A549 (cell line): Measurements from ENCODE around the gene OARD1. TPM values are rescaled to one million over a fixed set of nuclear protein-coding genes. Genes with fewer than 3 reads are reported as not detected.
A peak's percentile ranks its signal among the peaks of the same experiment; 100 is the strongest.

Experiments
- ATAC-seq, 2 experiments: fragments of 200-7000 bp in 1 of 2; fragments of >200 bp in 1 of 2; cut with Nextera tagmentation in 1 of 2; cut with Tn5 transposase in 1 of 2; 3 replicates each; pipeline versions ENCODE4 v1.8.0 to v1.9.1; 2018 to 2020; ENCODE audit warnings: mild to moderate bottlenecking in 1 of 2, moderate library complexity in 1 of 2
- CTCF ChIA-PET: fragments of 300-600 bp; sonication (Branson Sonifier 250); formaldehyde crosslinking; extraction: SDS; loops from one replicate; lab custom pipeline; 2021; ENCODE audit warnings: antibody characterized with exemption, inconsistent platforms; lab: Yijun Ruan, JAX
- POLR2A ChIA-PET: fragments of 350-600 bp; formaldehyde crosslinking; extraction: SDS; loops from one replicate; lab custom pipeline; 2021; ENCODE audit warnings: antibody characterized with exemption, inconsistent platforms; lab: Yijun Ruan, JAX
- DNase-seq, 2 experiments: peaks; one replicate each; pipeline versions ENCODE4 v3.0.0 to v3.0.0-alpha.2; 2011 to 2016; ENCODE audit warnings: low read depth in 1 of 2, low spot score in 1 of 2
- FAIRE-seq: peaks from 2 replicates; lab custom pipeline; 2011; peaks lifted over from hg19 to GRCh38; lab: Jason Lieb, UNC
- H3K27ac ChIP-seq, 2 experiments: fragments of >200 bp; sonication (Bioruptor Twin); formaldehyde crosslinking; 3 replicates each; pipeline ENCODE4 v1.5.1; 2016 to 2017
- H3K4me1 ChIP-seq: fragments of >200 bp; sonication (Bioruptor Twin); formaldehyde crosslinking; 3 replicates; pipeline ENCODE4 v1.6.1; 2016
- H3K4me2 ChIP-seq: fragments of >200 bp; sonication (Bioruptor Twin); formaldehyde crosslinking; 3 replicates; pipeline ENCODE4 v1.6.1; 2016
- H3K4me3 ChIP-seq: fragments of >200 bp; sonication (Bioruptor Twin); formaldehyde crosslinking; 3 replicates; pipeline ENCODE4 v1.5.1; 2016
- H3K9me3 ChIP-seq: fragments of >200 bp; sonication (Bioruptor Twin); formaldehyde crosslinking; 3 replicates; pipeline ENCODE4 v1.6.1; 2016
- BCL3 ChIP-seq: fragments of >200 bp; sonication (Bioruptor Twin); formaldehyde crosslinking; IDR thresholded peaks from 3 replicates; pipeline ENCODE4 v1.6.1; 2016
- EHF ChIP-seq: fragments of 250-450 bp; sonication (Bioruptor Pico); IDR thresholded peaks from 2 replicates; pipeline ENCODE4 v1.5.0; 2020; ENCODE audit warnings: mild to moderate bottlenecking
- HEYL ChIP-seq: fragments of 250-450 bp; sonication (Bioruptor Pico); IDR thresholded peaks from 2 replicates; pipeline ENCODE4 v1.8.0; 2021; ENCODE audit warnings: mild to moderate bottlenecking, moderate library complexity
- HMGXB4 ChIP-seq: fragments of 250-450 bp; sonication (Bioruptor Pico); IDR thresholded peaks from 2 replicates; pipeline ENCODE4 v1.5.0; 2021; ENCODE audit warnings: mild to moderate bottlenecking, moderate library complexity, borderline replicate concordance
- JUN ChIP-seq, 2 experiments: fragments of >200 bp; sonication (Bioruptor Twin); formaldehyde crosslinking; IDR thresholded peaks; 2 replicates in 1 of 2; 3 replicates in 1 of 2; pipeline ENCODE4 v1.6.1; 2016 to 2017
- KDM5A ChIP-seq: fragments of 200-600 bp; sonication (generic); IDR thresholded peaks from 2 replicates; pipeline ENCODE4 v1.6.1; 2016; ENCODE audit warnings: antibody characterized with exemption, mild to moderate bottlenecking
- NFE2L2 ChIP-seq: fragments of 150-350 bp; conservative IDR thresholded peaks from 2 replicates; pipeline ENCODE4 v1.6.1; 2014; ENCODE audit warnings: low read length
- PBX3 ChIP-seq: IDR thresholded peaks from 2 replicates; pipeline ENCODE4 v1.6.1; 2012
- PHF8 ChIP-seq: fragments of 200-600 bp; sonication (generic); IDR thresholded peaks from 2 replicates; pipeline ENCODE4 v1.6.1; 2016; ENCODE audit warnings: low read depth, mild to moderate bottlenecking, antibody characterized with exemption, moderate library complexity, borderline replicate concordance
- POLR2A ChIP-seq: IDR thresholded peaks from 2 replicates; pipeline ENCODE4 v1.6.1; 2012; ENCODE audit warnings: mild to moderate bottlenecking, low read length
- SMC3 ChIP-seq: fragments of >200 bp; sonication (Bioruptor Twin); formaldehyde crosslinking; IDR thresholded peaks from 3 replicates; pipeline ENCODE4 v1.6.1; 2018; ENCODE audit warnings: inconsistent platforms
- TP53 ChIP-seq: fragments of 250-450 bp; sonication (Bioruptor Pico); IDR thresholded peaks from 2 replicates; pipeline ENCODE4 v1.5.0; 2021; ENCODE audit warnings: mild to moderate bottlenecking, moderate library complexity
- USF2 ChIP-seq: fragments of 450-650 bp; IDR thresholded peaks from 2 replicates; pipeline ENCODE4 v1.6.1; 2014; ENCODE audit warnings: antibody characterized with exemption
- ZC3H11A ChIP-seq: fragments of 450-650 bp; IDR thresholded peaks from 2 replicates; pipeline ENCODE4 v1.6.1; 2014; ENCODE audit warnings: antibody characterized with exemption, mild to moderate bottlenecking
- WGBS: methylation state at CpG from one replicate; pipeline ENCODE4 v1.1.6; 2017; ENCODE audit errors: missing lambda C conversion rate; 5-methylcytosine and 5-hydroxymethylcytosine counted together
- polyA plus RNA-seq, 4 experiments: library from polyadenylated mRNA; depleted of rRNA in 3 of 4; stranded (reverse); fragments of >200 nt; fragmentation: RNase III in 1 of 4; extraction: RNeasy Plus Mini Kit Qiagen cat#74134 plus additional on column Dnase treatment in 1 of 4; gene quantifications; 2 replicates in 3 of 4; 3 replicates in 1 of 4; pipeline ENCODE4 v1.2.3, GENCODE V29; 2011 to 2017

OARD1 gene
- polyA plus RNA-seq, 2 of the 4 experiments (the other 2 are of a cell fraction): 21.4 to 26.2 TPM

- TF ChIP-seq KDM5A: no peak
Measured at GRCh38 chr6:41074692-41075436, 2.7 kb upstream of the OARD1 start (continued).

GRCh38 chr6:41073968-41074691 is 2.0 kb upstream of the OARD1 start:
- no peak for ATAC-seq
- 15% methylated on average over 11 of the region's 11 CpGs for WGBS
- TF ChIP-seq HEYL (CRISPR knock-in tag): no peak
- no peak for TF ChIP-seq USF2
- TF ChIP-seq KDM5A: no peak
- no peak for TF ChIP-seq SMC3
- no peak for TF ChIP-seq PHF8
- TF ChIP-seq ZC3H11A: no peak
- no peak for TF ChIP-seq JUN (IDR thresholded peaks at IDR 0.05)
- TF ChIP-seq HMGXB4 (CRISPR knock-in tag): no peak
- no peak for TF ChIP-seq NFE2L2
- DNase-seq: no peak
- Histone ChIP-seq H3K27ac (peak overlapping the region; percentile 98 to 99), H3K9me3 (no peaks in the 10 kb centered on the region), H3K4me1 (peaks cover 22% of the 10 kb centered on the region; the same call in 2 of the 3 replicates), H3K4me3 (peak overlapping the region; percentile 97), H3K4me2 (peak overlapping the region; percentile 93)
- CTCF ChIA-PET: interaction anchor here (0.9 kb wide), 1 partner anchor 34 kb away, joined by 3 read pairs; no protein-coding TSS in a partner anchor
- POLR2A ChIA-PET: no interaction called here
- FAIRE-seq: no peak

- FAIRE-seq (no peak), ATAC-seq (peak; percentile 51 to 53)
Measured at GRCh38 chr6:41073203-41073967, 1.2 kb upstream of the OARD1 start.

More at GRCh38 chr6:41073203-41073967, 1.2 kb upstream of the OARD1 start:
- ChIA-PET CTCF (interaction anchor here (1.2 kb wide), 1 partner anchor 34 kb away, joined by 3 read pairs; no protein-coding TSS in a partner anchor), POLR2A (interaction anchor here (1.0 to 1.2 kb wide), 3 partner anchors 30 to 247 kb away, joined by 3 to 4 read pairs (median 3); no protein-coding TSS in a partner anchor)
- Histone ChIP-seq H3K9me3 (no peaks in the 10 kb centered on the region), H3K27ac (peak overlapping the region; percentile 98 to 99), H3K4me1 (peaks cover 22% of the 10 kb centered on the region; the same call in 2 of the 3 replicates), H3K4me2 (peak overlapping the region; percentile 93), H3K4me3 (peak overlapping the region; percentile 97)
- 2% methylated on average over 11 of the region's 74 CpGs for WGBS
- TF ChIP-seq KDM5A (0 out of 2 replicates have a peak, but pooled peaks have one; percentile 22), PBX3 (no peak), POLR2A (peak; percentile 43), JUN (IDR thresholded peaks at IDR 0.05) (peak; percentile 34 to 39; a peak in 3 of 5 replicates), EHF (CRISPR knock-in tag) (no peak), TP53 (0 out of 2 replicates have a peak, but pooled peaks have one; percentile 66), BCL3 (0 out of 3 replicates have a peak, but pooled peaks have one; percentile 24), PHF8 (peak; percentile 52; the same call in 1 of the 2 replicates)
- peak; percentile 58 to 71 for DNase-seq
